ENCODE data around the gene POU3F1. TPM values are rescaled to one million over a fixed set of nuclear protein-coding genes. Genes with fewer than 3 reads are reported as not detected.

POU3F1 gene
- total and polyA plus RNA-seq, 9 donors, result 0.04 to 0.53 (median 0.15) TPM; not detected in 4

- Histone ChIP-seq H3K4me3 (no peak overlapping the region), H3K36me3 (no peaks in the 10 kb centered on the region), H3K27ac (no peak overlapping the region), H3K4me1 (ENCODE audit: insufficient read depth) (no peaks in the 10 kb centered on the region), H3K27me3 (no peaks in the 10 kb centered on the region), H3K9me3 (no peaks in the 10 kb centered on the region)
- no peak for TF ChIP-seq POLR2A (IDR thresholded peaks at IDR 0.05)
- TF ChIP-seq, protein P1, sequence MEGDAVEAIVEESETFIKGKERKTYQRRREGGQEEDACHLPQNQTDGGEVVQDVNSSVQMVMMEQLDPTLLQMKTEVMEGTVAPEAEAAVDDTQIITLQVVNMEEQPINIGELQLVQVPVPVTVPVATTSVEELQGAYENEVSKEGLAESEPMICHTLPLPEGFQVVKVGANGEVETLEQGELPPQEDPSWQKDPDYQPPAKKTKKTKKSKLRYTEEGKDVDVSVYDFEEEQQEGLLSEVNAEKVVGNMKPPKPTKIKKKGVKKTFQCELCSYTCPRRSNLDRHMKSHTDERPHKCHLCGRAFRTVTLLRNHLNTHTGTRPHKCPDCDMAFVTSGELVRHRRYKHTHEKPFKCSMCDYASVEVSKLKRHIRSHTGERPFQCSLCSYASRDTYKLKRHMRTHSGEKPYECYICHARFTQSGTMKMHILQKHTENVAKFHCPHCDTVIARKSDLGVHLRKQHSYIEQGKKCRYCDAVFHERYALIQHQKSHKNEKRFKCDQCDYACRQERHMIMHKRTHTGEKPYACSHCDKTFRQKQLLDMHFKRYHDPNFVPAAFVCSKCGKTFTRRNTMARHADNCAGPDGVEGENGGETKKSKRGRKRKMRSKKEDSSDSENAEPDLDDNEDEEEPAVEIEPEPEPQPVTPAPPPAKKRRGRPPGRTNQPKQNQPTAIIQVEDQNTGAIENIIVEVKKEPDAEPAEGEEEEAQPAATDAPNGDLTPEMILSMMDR (IDR thresholded peaks at IDR 0.05), result no peak
- TF ChIP-seq EP300 (IDR thresholded peaks at IDR 0.05), result no peak
- 60 to 75% (median 63%) methylated on average over 6 of the region's 6 CpGs for WGBS, 3 donors
- no peak for DNase-seq
- intact Hi-C loops (cut with DNase I), result no loop called here
Measured at GRCh38 chr1:38088366-38088765, 41.8 kb upstream of the POU3F1 start.

DNA sequence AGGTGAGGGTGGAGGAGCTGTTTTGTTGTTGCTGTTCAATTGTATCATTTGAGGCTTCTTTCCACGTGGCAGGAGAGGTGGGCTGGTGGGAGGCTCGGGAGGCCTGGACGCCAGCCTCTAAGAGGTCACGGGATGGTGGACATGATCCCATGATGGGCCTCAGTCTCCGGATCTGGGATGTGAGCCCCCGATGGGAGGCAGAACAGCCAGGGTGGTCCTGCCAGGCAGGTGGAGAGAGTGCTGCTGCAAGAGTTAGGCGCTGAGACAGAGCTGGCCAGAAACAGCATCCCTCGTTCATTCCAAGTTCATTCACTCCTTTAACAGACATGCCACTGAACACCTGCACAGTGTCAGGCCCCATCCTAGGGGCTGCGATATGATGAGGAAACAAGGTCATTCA, 41.1 kb upstream of the POU3F1 start:
- Histone ChIP-seq H3K9me3 (no peaks in the 10 kb centered on the region), H3K4me1 (ENCODE audit: insufficient read depth) (no peaks in the 10 kb centered on the region), H3K36me3 (no peaks in the 10 kb centered on the region), H3K27ac (no peak overlapping the region), H3K27me3 (no peaks in the 10 kb centered on the region), H3K4me3 (no peak overlapping the region)
- 73 to 76% (median 74%) methylated on average over 9 of the region's 9 CpGs for WGBS, 3 donors
- DNase-seq, result no peak
- intact Hi-C loops (cut with DNase I), result no loop called here
- TF ChIP-seq POLR2A (IDR thresholded peaks at IDR 0.05), result no peak
- TF ChIP-seq EP300 (IDR thresholded peaks at IDR 0.05), result no peak
- TF ChIP-seq, protein P1 (IDR thresholded peaks at IDR 0.05), result no peak

- WGBS, 3 donors, result 29 to 50% (median 30%) methylated on average over 11 to 12 of the region's 12 CpGs
- DNase-seq, result no peak
- Histone ChIP-seq H3K36me3 (no peaks in the 10 kb centered on the region), H3K27me3 (no peaks in the 10 kb centered on the region), H3K4me1 (ENCODE audit: insufficient read depth) (no peaks in the 10 kb centered on the region), H3K4me3 (no peak overlapping the region), H3K9me3 (no peaks in the 10 kb centered on the region), H3K27ac (no peak overlapping the region)
- no peak for TF ChIP-seq POLR2A (IDR thresholded peaks at IDR 0.05)
- no peak for TF ChIP-seq EP300 (IDR thresholded peaks at IDR 0.05)
- TF ChIP-seq, protein P1 (IDR thresholded peaks at IDR 0.05), result no peak
- intact Hi-C loops (cut with DNase I), result no loop called here
Measured at GRCh38 chr1:38085666-38086330, 39.2 kb upstream of the POU3F1 start.

DNA sequence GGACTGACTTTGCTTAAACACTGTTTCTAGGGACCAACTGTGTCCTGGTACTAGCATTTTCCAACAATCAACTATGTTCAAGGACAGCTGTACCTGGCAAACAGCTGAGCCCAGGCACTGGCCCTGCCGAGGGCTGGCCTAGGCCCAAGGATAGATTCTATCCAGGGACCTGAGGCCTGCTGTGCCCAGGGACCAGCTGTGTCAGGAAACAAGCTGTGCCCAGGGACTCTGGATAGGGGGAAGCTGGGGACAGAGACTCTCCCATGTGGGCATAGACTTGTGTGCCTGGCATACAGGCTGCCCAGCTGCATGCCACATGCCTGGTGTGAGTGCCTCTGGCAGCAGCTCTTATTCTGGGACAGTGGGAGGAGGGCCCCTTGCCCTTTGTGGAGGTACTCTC, 38.1 kb upstream of the POU3F1 start:
- TF ChIP-seq EP300 (IDR thresholded peaks at IDR 0.05), result no peak
- TF ChIP-seq, protein P1 (IDR thresholded peaks at IDR 0.05), result no peak
- no peak for TF ChIP-seq POLR2A (IDR thresholded peaks at IDR 0.05)
- no peaks in the 10 kb centered on the region for H3K9me3 ChIP-seq
- WGBS, 3 donors, result 36 to 67% (median 36%) methylated on average over 1 of the region's 1 CpG
- no peaks in the 10 kb centered on the region for H3K36me3 ChIP-seq
- H3K27me3 ChIP-seq, result no peaks in the 10 kb centered on the region
- no peak overlapping the region for H3K4me3 ChIP-seq
- H3K27ac ChIP-seq, result no peak overlapping the region
- DNase-seq, result no peak
- intact Hi-C loops (cut with DNase I), result no loop called here
- H3K4me1 ChIP-seq (ENCODE audit: insufficient read depth), result no peaks in the 10 kb centered on the region

All from ovary (tissue), 9 donors.